HepG2 (cell line): ENCODE results near the gene EMC9. TPM values are rescaled to one million over a fixed set of nuclear protein-coding genes. Genes with fewer than 3 reads are reported as not detected.

ENCODE experiments used
- ADNP ChIP-seq: sonication (generic); formaldehyde crosslinking; IDR thresholded peaks from 2 replicates; pipeline ENCODE4 v1.4.0; 2020; ENCODE audit warnings: missing genetic modification reagents
- GABPA ChIP-seq, 2 experiments: IDR thresholded peaks; 2 replicates each; pipeline ENCODE4 v1.6.1; 2011 to 2016; ENCODE audit warnings: low read depth in 2 of 2, low read length in 1 of 2, missing biosample characterization in 1 of 2, missing genetic modification characterization in 1 of 2
- HMG20B ChIP-seq: conservative IDR thresholded peaks from 2 replicates; pipeline ENCODE4 v1.6.1; 2016; ENCODE audit warnings: missing genetic modification reagents, missing compliant biosample characterization
- HNF4A ChIP-seq: sonication (generic); formaldehyde crosslinking; IDR thresholded peaks from 2 replicates; pipeline ENCODE4 v1.4.0; 2020; ENCODE audit warnings: missing genetic modification reagents
- HOXD1 ChIP-seq: sonication (generic); formaldehyde crosslinking; IDR thresholded peaks from 2 replicates; pipeline ENCODE4 v1.5.0; 2020; ENCODE audit warnings: missing genetic modification reagents
- ISL2 ChIP-seq: sonication (generic); formaldehyde crosslinking; IDR thresholded peaks from 2 replicates; pipeline ENCODE4 v1.5.0; 2020; ENCODE audit warnings: missing genetic modification reagents
- KDM2A ChIP-seq: sonication (generic); formaldehyde crosslinking; IDR thresholded peaks from 2 replicates; pipeline ENCODE4 v1.4.0; 2020; ENCODE audit warnings: low read depth, missing genetic modification reagents, borderline replicate concordance
- KDM5B ChIP-seq: sonication (generic); formaldehyde crosslinking; IDR thresholded peaks from 2 replicates; pipeline ENCODE4 v1.4.0; 2020; ENCODE audit warnings: missing genetic modification reagents, mild to moderate bottlenecking, borderline replicate concordance
- KMT2B ChIP-seq: IDR thresholded peaks from 2 replicates; pipeline ENCODE4 v1.6.1; 2016; ENCODE audit warnings: missing genetic modification reagents, missing compliant biosample characterization
- MTERF4 ChIP-seq: sonication (generic); formaldehyde crosslinking; IDR thresholded peaks from 2 replicates; pipeline ENCODE4 v1.8.0; 2023; ENCODE audit warnings: mild to moderate bottlenecking, missing genetic modification reagents
- NR2F2 ChIP-seq: IDR thresholded peaks from 2 replicates; pipeline ENCODE4 v1.6.1; 2012; ENCODE audit warnings: low read depth, inconsistent platforms, borderline replicate concordance
- PPARG ChIP-seq: conservative IDR thresholded peaks from 2 replicates; pipeline ENCODE4 v1.6.1; 2016; ENCODE audit warnings: missing biosample characterization, missing genetic modification reagents
- SIX1 ChIP-seq: sonication (generic); formaldehyde crosslinking; IDR thresholded peaks from 2 replicates; pipeline ENCODE4 v1.4.0; 2020; ENCODE audit warnings: missing genetic modification reagents, borderline replicate concordance
- TBX3 ChIP-seq: fragments of 450-650 bp; IDR thresholded peaks from 2 replicates; pipeline ENCODE4 v1.6.1; 2017; ENCODE audit warnings: antibody characterized with exemption, mild to moderate bottlenecking, inconsistent platforms, borderline replicate concordance
- U2AF2 ChIP-seq: fragments of 200-400 bp; formaldehyde crosslinking; IDR thresholded peaks from 2 replicates; pipeline ENCODE4 v1.6.1; 2017; ENCODE audit warnings: low read depth, mild to moderate bottlenecking, low read length
- ZNF136 ChIP-seq: sonication (generic); formaldehyde crosslinking; IDR thresholded peaks from 2 replicates; pipeline ENCODE4 v1.8.1; 2022; ENCODE audit warnings: low read depth, mild to moderate bottlenecking, moderate library complexity, missing genetic modification reagents
- ZNF354B ChIP-seq: sonication (generic); formaldehyde crosslinking; IDR thresholded peaks from 2 replicates; pipeline ENCODE4 v1.8.0; 2022; ENCODE audit warnings: mild to moderate bottlenecking, missing genetic modification reagents
- ZNF501 ChIP-seq: sonication (generic); formaldehyde crosslinking; IDR thresholded peaks from 2 replicates; pipeline ENCODE4 v1.5.1; 2020; ENCODE audit warnings: mild to moderate bottlenecking, moderate library complexity, missing genetic modification reagents
- ZNF746 ChIP-seq: sonication (generic); formaldehyde crosslinking; IDR thresholded peaks from 2 replicates; pipeline ENCODE4 v1.8.0; 2022; ENCODE audit warnings: mild to moderate bottlenecking, missing genetic modification reagents
- polyA plus RNA-seq, 8 experiments: library from polyadenylated mRNA; depleted of rRNA in 3 of 8; stranded (reverse) in 7 of 8; unstranded in 1 of 8; fragments of >200 nt; fragmentation: Illumina TruSeq in 4 of 8; extraction: Trizol in 4 of 8; gene quantifications; 2 replicates each; pipeline versions ENCODE4 v1.2.1 to v1.2.3, GENCODE V29; 2011 to 2016; ENCODE audit warnings: low read depth in 4 of 8, missing spikeins in 1 of 8, mixed read lengths in 1 of 8; ENCODE audit not compliant: insufficient read depth in 1 of 8
- total RNA-seq, 5 experiments: library from RNA; depleted of rRNA; stranded (reverse); fragments of >200 nt; fragmentation: Illumina TruSeq; extraction: Trizol; gene quantifications; 2 replicates each; pipeline ENCODE4 v1.2.3, GENCODE V29; 2016; ENCODE audit warnings: low read depth in 1 of 5
- TF ChIP-seq, protein P1 (sequence below): sonication (generic); formaldehyde crosslinking; IDR thresholded peaks from 2 replicates; pipeline ENCODE4 v1.5.0; 2020; ENCODE audit warnings: missing genetic modification reagents
- TF ChIP-seq, protein P2 (sequence below): IDR thresholded peaks from 2 replicates; pipeline ENCODE4 v1.6.1; 2012; ENCODE audit warnings: low read length, improper control_type of control experiment
- TF ChIP-seq, protein P3 (sequence below): sonication (generic); formaldehyde crosslinking; IDR thresholded peaks from 2 replicates; pipeline ENCODE4 v1.8.1; 2023; ENCODE audit warnings: mild to moderate bottlenecking, missing genetic modification reagents
- TF ChIP-seq, protein P4 (sequence below): sonication (generic); formaldehyde crosslinking; IDR thresholded peaks from 2 replicates; pipeline ENCODE4 v1.8.1; 2023; ENCODE audit warnings: mild to moderate bottlenecking, moderate library complexity, missing genetic modification reagents

The EMC9 gene
- total and polyA plus RNA-seq, 2 of the 13 experiments (the other 11 are each of a cell fraction or from before 2014, with no cell fraction given): 60.5 to 78.7 TPM

DNA sequence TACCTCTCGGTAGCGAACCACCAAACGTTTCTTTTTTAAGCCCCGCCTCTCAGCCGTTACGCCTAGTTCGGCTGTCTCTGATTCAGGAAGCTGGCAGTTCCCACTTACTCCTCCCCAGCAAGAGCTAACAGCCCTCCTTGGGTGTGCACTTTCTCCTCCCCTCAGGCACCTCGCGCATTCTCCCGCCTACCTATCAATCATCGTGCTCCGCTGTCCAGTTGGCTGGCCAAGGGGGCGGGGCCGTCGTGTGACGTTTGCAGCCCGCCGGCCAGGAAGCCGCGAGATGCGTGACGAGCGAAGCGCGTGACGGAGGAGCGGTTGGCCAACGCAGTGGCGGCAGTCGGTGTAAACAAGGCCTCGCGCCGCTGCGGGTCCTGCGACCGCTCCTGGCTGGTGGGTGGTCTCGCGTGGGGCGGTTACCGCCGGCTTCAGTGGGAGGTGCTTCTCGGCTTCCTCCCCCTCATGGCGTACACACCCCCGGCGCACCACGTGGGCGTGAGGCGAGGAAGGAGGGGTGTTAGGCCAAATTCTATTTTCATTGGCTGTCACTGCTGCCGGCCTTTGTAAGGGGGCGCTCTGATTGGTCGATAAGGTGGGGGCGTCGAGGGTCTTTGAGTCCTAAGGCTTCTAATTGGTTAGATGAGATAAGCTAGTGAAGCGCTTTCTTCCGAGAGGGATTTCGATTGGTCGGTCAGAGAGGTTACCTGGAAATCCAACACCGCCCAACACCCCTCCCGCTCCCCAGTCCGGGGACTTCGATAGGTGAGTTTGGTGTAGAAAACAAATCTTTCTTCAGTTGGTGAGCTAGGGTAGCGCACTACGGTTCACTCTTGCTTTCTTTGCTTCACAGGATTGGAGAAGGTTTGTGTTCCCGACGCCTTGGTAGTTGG is 26.6 kb downstream of the EMC9 start, which contains the start of the genes DCAF11 and NRL (continued):
- TF ChIP-seq KDM2A (CRISPR knock-in tag) (peak; percentile 99), HOXD1 (peak; percentile 100), ZNF746 (CRISPR knock-in tag) (no peak), SIX1 (peak; percentile 94), ISL2 (CRISPR knock-in tag) (peak; percentile 89), PPARG (0 out of 2 replicates have a peak, but pooled peaks have one; percentile 67), KDM5B (CRISPR knock-in tag) (peak; percentile 98), U2AF2 (no peak), MTERF4 (CRISPR knock-in tag) (peak; percentile 95), GABPA (IDR thresholded peaks at IDR 0.05; ENCODE audit: low read depth, low read length) (no peak), GABPA (CRISPR knock-in tag; IDR thresholded peaks at IDR 0.05; ENCODE audit: low read depth) (no peak), HMG20B (CRISPR knock-in tag) (peak; percentile 75; the same call in 1 of the 2 replicates), ZNF136 (CRISPR knock-in tag) (peak; percentile 98), HNF4A (CRISPR knock-in tag) (peak; percentile 57), KMT2B (CRISPR knock-in tag) (peak; percentile 96), ZNF501 (peak; percentile 99), ADNP (CRISPR knock-in tag) (no peak), NR2F2 (no peak), ZNF354B (CRISPR knock-in tag) (no peak), TBX3 (peak; percentile 95)
- TF ChIP-seq, protein P1, sequence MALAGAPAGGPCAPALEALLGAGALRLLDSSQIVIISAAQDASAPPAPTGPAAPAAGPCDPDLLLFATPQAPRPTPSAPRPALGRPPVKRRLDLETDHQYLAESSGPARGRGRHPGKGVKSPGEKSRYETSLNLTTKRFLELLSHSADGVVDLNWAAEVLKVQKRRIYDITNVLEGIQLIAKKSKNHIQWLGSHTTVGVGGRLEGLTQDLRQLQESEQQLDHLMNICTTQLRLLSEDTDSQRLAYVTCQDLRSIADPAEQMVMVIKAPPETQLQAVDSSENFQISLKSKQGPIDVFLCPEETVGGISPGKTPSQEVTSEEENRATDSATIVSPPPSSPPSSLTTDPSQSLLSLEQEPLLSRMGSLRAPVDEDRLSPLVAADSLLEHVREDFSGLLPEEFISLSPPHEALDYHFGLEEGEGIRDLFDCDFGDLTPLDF (CRISPR knock-in tag): peak; percentile 86
- TF ChIP-seq, protein P2, sequence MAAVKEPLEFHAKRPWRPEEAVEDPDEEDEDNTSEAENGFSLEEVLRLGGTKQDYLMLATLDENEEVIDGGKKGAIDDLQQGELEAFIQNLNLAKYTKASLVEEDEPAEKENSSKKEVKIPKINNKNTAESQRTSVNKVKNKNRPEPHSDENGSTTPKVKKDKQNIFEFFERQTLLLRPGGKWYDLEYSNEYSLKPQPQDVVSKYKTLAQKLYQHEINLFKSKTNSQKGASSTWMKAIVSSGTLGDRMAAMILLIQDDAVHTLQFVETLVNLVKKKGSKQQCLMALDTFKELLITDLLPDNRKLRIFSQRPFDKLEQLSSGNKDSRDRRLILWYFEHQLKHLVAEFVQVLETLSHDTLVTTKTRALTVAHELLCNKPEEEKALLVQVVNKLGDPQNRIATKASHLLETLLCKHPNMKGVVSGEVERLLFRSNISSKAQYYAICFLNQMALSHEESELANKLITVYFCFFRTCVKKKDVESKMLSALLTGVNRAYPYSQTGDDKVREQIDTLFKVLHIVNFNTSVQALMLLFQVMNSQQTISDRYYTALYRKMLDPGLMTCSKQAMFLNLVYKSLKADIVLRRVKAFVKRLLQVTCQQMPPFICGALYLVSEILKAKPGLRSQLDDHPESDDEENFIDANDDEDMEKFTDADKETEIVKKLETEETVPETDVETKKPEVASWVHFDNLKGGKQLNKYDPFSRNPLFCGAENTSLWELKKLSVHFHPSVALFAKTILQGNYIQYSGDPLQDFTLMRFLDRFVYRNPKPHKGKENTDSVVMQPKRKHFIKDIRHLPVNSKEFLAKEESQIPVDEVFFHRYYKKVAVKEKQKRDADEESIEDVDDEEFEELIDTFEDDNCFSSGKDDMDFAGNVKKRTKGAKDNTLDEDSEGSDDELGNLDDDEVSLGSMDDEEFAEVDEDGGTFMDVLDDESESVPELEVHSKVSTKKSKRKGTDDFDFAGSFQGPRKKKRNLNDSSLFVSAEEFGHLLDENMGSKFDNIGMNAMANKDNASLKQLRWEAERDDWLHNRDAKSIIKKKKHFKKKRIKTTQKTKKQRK: peak; percentile 88
- TF ChIP-seq, protein P3, sequence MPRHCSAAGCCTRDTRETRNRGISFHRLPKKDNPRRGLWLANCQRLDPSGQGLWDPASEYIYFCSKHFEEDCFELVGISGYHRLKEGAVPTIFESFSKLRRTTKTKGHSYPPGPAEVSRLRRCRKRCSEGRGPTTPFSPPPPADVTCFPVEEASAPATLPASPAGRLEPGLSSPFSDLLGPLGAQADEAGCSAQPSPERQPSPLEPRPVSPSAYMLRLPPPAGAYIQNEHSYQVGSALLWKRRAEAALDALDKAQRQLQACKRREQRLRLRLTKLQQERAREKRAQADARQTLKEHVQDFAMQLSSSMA (CRISPR knock-in tag): peak; percentile 96
- TF ChIP-seq, protein P4, sequence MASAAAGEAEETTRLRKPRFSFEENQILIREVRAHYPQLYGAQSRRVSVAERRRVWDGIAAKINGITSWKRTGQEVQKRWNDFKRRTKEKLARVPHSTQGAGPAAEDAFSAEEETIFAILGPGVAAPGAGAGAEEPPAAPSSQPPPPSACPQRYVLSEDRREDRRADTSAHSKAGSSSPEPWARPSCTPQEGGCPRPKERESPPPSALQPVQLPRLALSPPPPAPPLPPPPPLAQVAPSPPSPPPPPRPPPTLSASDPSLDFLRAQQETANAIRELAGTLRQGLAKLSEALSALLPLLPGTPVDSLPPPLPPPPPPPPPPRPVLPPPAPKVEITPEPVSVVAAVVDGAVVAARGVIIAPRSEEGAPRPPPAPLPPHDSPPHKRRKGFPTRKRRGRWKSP (CRISPR knock-in tag): no peak
